NCI-H1694 treated with DMSO at 0.1 percent for 48 hours (cell line): ENCODE results near the gene BTBD9.
A peak's percentile ranks its signal among the peaks of the same experiment; 100 is the strongest.

Source experiments
- DNase-seq: peaks from one replicate; lab custom pipeline; 2025; lab: John Stamatoyannopoulos, UW

BTBD9 gene

GRCh38 chr6:38345586-38345985 is 294.1 kb downstream of the BTBD9 start:
- no peak for DNase-seq

- DNase-seq: no peak
These were observed 298.2 kb downstream of the BTBD9 start for GRCh38 chr6:38341496-38341895.

- no peak for DNase-seq
These were observed 299.8 kb downstream of the BTBD9 start for GRCh38 chr6:38339914-38340313.

GRCh38 chr6:38337819-38338465 is 301.8 kb downstream of the BTBD9 start:
- DNase-seq: no peak

GRCh38 chr6:38336922-38337321 is 302.8 kb downstream of the BTBD9 start:
- DNase-seq: no peak

GRCh38 chr6:38326837-38327236 is 312.9 kb downstream of the BTBD9 start:
- no peak for DNase-seq

- no peak for DNase-seq
These were observed 316.5 kb downstream of the BTBD9 start for GRCh38 chr6:38323216-38323615.

GRCh38 chr6:38322138-38322537 is 317.6 kb downstream of the BTBD9 start:
- DNase-seq: no peak

- DNase-seq: no peak
These were observed 318.9 kb downstream of the BTBD9 start for GRCh38 chr6:38320843-38321242.

GRCh38 chr6:38320358-38320757 is 319.4 kb downstream of the BTBD9 start:
- DNase-seq: no peak

- no peak for DNase-seq
These were observed 320.2 kb downstream of the BTBD9 start for GRCh38 chr6:38319256-38320212.

GRCh38 chr6:38316099-38316868 is 323.4 kb downstream of the BTBD9 start:
- no peak for DNase-seq

- no peak for DNase-seq
These were observed 328.5 kb downstream of the BTBD9 start for GRCh38 chr6:38311201-38311600.

- no peak for DNase-seq
These were observed 329.7 kb downstream of the BTBD9 start for GRCh38 chr6:38310061-38310460.

GRCh38 chr6:38307740-38308139 is 332.0 kb downstream of the BTBD9 start:
- no peak for DNase-seq

GRCh38 chr6:38306931-38307330 is 332.8 kb downstream of the BTBD9 start:
- peak; percentile 19 for DNase-seq

GRCh38 chr6:38305995-38306681 is 333.6 kb downstream of the BTBD9 start:
- DNase-seq: peak; percentile 69

- no peak for DNase-seq
These were observed 336.9 kb downstream of the BTBD9 start for GRCh38 chr6:38302838-38303237.

GRCh38 chr6:38302081-38302480 is 337.6 kb downstream of the BTBD9 start:
- no peak for DNase-seq

- no peak for DNase-seq
These were observed 349.5 kb downstream of the BTBD9 start for GRCh38 chr6:38290133-38290799.

- DNase-seq: no peak
These were observed 352.2 kb downstream of the BTBD9 start for GRCh38 chr6:38287487-38287886.
